SK-N-MC (cell line): Measurements from ENCODE around the gene RAB11FIP3.

Experiments used
- EZH2 ChIP-seq: fragments of 200-600 bp; sonication (generic); IDR thresholded peaks from one replicate; pipeline ENCODE4 v1.6.1; 2017; ENCODE audit warnings: antibody characterized with exemption
- POLR2AphosphoS5 ChIP-seq: IDR thresholded peaks from 2 replicates; pipeline ENCODE4 v1.6.1; 2012; ENCODE audit warnings: mild to moderate bottlenecking, low read depth, low read length, borderline replicate concordance

- TF ChIP-seq POLR2AphosphoS5, result peak; percentile 96
- TF ChIP-seq EZH2, result no peak
These were observed at the start of gene RAB11FIP3 for GRCh38 chr16:425082-425718.
